HG03064 (cell line): Measurements from ENCODE around the gene SLC8A1.

ENCODE experiments used
- ATAC-seq: cut with Tn5 transposase; IDR thresholded peaks from one replicate; pipeline ENCODE4 v1.9.1; 2021; ENCODE audit warnings: low read depth; ENCODE audit not compliant: unreplicated experiment

Gene SLC8A1

DNA sequence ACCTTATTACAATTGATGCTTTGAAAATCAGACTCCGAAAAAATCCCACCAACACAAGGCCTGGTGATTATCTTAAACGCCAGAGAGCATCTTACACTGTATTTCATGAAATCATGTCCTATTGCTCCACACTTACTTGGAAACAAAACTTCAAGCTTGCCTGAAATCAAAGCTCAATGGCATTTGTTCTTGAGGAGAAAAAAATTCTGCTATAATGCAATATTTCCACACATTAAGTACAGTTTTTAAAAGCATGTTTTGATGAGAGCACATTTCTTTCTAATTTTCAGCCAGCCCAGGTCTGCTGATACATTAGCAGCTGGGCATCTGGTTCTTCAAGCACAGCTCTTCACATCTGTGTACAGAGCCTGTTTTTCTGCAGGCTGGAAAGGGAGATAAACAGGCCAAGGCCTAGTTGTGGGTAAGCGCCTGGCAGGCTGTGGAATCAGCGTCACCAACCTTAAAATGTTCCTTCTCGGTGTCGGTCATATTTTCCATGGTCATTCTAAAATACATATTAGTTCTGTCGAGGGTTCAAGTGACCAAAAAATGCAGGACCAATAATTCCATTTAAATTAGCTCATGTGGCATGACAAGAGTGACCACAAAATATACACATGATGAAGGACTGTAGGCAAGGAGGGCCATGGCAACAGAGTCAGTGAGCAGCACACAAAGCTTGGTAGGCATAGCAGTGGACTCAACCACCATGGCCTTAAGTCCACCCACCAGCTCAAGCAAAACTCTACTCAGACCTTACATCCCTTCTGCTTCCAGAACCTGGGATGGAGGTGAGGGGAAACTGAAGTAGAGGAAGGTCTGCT is 20.9 kb downstream of the SLC8A1 start:
- no peak for ATAC-seq

DNA sequence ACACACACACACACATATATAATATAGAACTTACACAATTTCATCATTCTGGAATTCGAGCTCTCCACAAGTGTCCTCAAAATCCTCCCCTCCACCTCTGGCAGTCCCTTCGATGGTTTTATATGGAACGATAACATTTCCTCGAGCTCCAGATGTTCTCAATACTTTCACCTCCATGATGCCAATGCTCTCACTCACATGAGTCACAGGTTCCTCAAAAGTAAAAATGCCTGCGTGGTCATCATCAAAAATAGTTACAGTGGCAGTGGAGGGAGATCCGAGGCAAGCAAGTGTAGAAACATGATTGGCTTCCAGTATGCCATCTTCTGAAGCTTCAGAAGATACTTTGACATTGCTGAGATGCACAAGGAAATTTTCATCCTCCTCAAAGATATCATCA is 23.5 kb downstream of the SLC8A1 start:
- no peak for ATAC-seq

- no peak for ATAC-seq
These were observed 30.1 kb downstream of the SLC8A1 start for GRCh38 chr2:40421631-40422297.

GRCh38 chr2:40420478-40420877 is 31.4 kb downstream of the SLC8A1 start:
- ATAC-seq, result no peak

GRCh38 chr2:40419364-40419762 is 32.5 kb downstream of the SLC8A1 start:
- no peak for ATAC-seq

- ATAC-seq, result no peak
These were observed 33.1 kb downstream of the SLC8A1 start for GRCh38 chr2:40418614-40419363.

- ATAC-seq, result no peak
These were observed 35.4 kb downstream of the SLC8A1 start for GRCh38 chr2:40416486-40416885.

DNA sequence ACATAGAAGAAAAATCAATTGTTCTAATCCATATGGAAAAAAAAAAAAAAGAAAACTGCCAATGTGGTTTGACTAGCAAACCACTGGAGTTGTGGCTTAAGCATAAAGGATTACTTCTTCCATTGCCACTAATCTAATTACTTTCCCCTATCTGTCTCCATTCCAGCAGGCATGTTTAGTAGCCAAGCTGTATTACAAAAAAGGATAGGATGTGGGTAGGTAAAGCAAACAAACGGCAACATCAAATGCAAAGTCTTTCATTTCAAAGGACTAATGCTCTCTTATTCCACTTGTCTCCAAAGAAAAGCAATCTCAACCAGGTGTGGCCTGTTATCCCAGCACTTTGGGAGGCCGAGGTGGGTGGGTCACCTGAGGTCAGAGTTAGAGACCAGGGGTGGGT is 36.5 kb downstream of the SLC8A1 start:
- no peak for ATAC-seq

DNA sequence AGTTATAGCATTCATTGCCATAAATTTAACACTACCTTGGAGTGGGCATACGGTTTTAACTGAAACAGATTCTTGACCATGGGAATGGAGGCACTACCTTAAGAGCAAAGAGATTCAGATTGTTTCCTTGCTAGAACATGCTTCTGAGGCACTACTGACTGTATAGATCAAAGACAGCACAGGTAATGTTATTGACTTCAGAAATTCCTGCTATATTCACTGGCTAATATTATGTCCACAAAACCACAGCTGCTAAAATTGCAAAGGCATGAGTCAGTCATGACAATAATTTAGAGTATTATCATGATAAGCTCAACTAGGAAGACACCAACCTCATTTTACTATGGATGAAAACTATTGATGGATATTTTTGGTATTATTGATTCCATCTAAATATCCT is 39.4 kb downstream of the SLC8A1 start:
- ATAC-seq, result no peak

- ATAC-seq, result no peak
These were observed 41.2 kb downstream of the SLC8A1 start for GRCh38 chr2:40410695-40411094.

- ATAC-seq, result no peak
These were observed 42.2 kb downstream of the SLC8A1 start for GRCh38 chr2:40409734-40410133.

DNA sequence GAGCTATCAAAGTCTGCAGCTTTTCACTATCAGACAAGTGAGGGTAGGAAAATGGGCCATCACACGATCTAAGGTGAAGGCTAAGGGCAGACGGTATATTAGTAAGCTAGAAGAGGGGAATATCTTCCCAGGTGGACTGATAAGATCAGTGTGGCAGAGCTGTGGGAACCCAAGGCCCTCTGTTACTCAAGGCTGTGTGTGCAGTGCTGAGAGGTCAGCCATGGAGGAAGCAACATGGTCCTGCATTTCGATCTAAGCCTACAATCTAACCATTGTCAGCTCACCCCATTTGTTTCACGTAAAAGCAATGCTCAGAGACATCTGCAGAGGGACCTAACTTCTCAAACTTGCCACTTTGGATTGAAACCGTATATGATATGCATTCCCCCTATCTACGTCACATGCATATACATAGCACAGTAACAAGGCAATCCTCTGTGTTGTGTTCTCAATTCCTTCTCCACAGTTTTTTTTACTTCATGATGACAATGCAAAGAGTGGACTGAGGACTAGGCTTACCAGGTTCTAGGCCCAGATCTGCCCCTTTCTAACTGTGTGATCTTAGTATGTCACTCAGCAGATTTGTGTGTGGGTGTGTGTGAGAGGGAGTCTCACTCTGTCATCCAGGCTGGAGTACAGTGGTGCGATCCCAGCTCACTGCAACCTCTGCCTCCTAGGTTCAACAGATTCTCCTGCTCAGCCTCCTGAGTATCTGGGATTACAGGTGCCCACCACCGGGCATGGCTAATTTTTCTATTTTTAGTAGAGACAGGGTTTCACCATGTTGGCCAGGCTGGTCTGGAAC is 45.2 kb downstream of the SLC8A1 start:
- no peak for ATAC-seq

GRCh38 chr2:40405465-40405864 is 46.4 kb downstream of the SLC8A1 start:
- ATAC-seq, result no peak

- ATAC-seq, result no peak
These were observed 47.4 kb downstream of the SLC8A1 start for GRCh38 chr2:40404517-40404916.

DNA sequence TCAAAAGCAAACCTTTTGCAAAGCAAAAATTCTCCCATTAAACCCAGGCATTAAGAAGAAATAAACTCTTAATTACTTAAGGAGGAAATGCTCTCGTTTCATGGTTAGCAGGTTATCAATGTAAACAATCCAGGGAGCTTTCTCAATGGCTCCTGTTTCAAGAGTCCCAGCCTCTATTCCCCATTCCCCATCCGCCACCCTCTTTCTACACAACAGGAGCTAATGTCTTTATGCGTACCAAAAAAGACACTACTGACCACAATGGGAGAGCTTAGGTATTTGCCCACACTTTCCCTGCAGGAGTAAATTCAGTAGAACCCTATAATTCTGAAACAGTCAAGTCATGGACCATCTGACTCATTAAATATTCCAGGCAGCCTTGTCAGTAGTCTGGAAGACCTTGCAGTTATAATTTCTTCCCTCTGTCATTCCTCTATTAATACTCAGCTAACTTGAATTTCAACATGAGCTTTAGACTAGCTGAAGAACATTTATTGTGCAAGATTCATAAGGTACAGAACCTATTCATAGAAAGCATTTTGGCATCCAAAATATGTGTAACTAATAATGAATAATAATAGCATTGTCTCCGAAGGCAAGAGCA is 48.6 kb downstream of the SLC8A1 start:
- no peak for ATAC-seq

DNA sequence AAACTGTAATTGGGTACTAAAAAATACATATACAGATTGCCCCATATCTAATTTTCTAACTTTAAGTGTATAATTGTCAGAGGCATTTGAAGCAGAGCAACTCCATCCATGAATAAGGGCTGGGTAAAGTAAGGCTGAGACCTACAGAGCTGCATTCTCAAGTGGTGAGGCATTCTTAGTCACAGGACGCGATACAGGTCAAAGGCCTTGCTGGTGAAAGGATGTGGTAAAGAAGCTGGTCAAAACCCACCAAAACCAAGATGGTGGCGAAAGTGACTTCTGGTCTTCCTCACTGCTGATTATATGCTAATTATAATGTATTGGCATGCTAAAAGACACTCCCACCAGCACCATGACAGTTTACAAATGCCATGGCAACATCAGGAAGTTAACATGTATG is 50.0 kb downstream of the SLC8A1 start:
- no peak for ATAC-seq

GRCh38 chr2:40400336-40400953 is 51.4 kb downstream of the SLC8A1 start:
- no peak for ATAC-seq

DNA sequence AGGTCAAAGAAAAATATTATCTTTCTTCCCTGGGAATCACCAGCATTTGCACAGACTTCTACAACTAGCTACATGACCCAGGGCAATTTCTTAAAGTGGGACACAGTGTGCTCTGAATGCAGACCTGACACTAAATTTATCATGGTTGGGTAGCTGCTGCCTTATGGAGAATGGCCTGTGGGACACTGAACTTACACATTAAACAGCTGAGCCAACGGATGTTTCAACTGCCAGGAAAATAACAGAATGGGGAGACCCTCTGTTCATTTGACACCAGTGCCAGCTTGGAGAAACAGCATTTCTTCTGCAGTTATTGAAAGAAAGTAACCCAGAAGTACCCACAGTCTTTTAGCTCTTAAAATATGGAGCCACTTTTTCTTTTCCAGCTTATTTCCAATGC is 54.1 kb downstream of the SLC8A1 start:
- ATAC-seq, result no peak

DNA sequence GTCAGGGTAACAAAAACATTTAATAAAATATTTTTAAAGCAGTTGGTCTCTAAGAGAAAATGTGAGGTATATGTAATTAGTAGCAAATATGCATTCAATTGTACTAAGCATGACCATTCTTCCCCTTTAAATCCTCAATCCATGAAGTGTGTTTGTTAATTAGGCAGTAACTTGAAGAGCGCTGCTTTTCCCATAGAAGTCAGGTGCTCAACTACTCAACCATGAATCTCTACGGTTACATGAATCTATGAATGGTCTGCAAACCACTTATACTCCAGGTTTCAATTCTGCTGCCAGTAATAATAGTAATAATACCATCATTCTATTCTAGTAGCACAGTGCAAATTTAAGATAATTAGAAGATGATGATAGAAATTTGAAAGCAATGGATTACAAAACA is 55.8 kb downstream of the SLC8A1 start:
- ATAC-seq, result no peak
